Measurements from ENCODE around the gene TOP2B. TPM values are rescaled to one million over a fixed set of nuclear protein-coding genes. Genes with fewer than 3 reads are reported as not detected.

Gene TOP2B
- total RNA-seq, 4 donors from 2014 or later: 56.1 to 274 (median 120) TPM

- intact Hi-C loops (cut with DNase I; ENCODE audit: low total_unique reads): no loop called here
Measured at GRCh38 chr3:25706213-25706612, 41.5 kb upstream of the TOP2B start.

GRCh38 chr3:25697553-25697952 lies 32.8 kb upstream of the TOP2B start:
- intact Hi-C loops (cut with DNase I; ENCODE audit: low total_unique reads): no loop called here
- no peak for TF ChIP-seq POLR2A (IDR thresholded peaks at IDR 0.05)
- no peaks in the 10 kb centered on the region for H3K4me1 ChIP-seq
- no peaks in the 10 kb centered on the region for H3K36me3 ChIP-seq
- no peak overlapping the region for H3K27ac ChIP-seq
- no peak overlapping the region for H3K4me3 ChIP-seq
- no peaks in the 10 kb centered on the region for H3K27me3 ChIP-seq
- no peaks in the 10 kb centered on the region for H3K9me3 ChIP-seq
- no peak for DNase-seq

More at GRCh38 chr3:25706213-25706612, 41.5 kb upstream of the TOP2B start:
- Histone ChIP-seq H3K36me3 (no peaks in the 10 kb centered on the region), H3K27ac (no peak overlapping the region), H3K9me3 (no peaks in the 10 kb centered on the region), H3K4me1 (no peaks in the 10 kb centered on the region), H3K4me3 (no peak overlapping the region), H3K27me3 (no peaks in the 10 kb centered on the region)
- no peak for DNase-seq
- TF ChIP-seq POLR2A (IDR thresholded peaks at IDR 0.05) (no peak), CTCF (IDR thresholded peaks at IDR 0.05) (no peak)

- Histone ChIP-seq H3K27me3 (no peaks in the 10 kb centered on the region), H3K4me1 (no peaks in the 10 kb centered on the region), H3K27ac (no peak overlapping the region), H3K4me3 (no peak overlapping the region), H3K9me3 (no peaks in the 10 kb centered on the region), H3K36me3 (no peaks in the 10 kb centered on the region)
- no peak for DNase-seq
- intact Hi-C loops (cut with DNase I; ENCODE audit: low total_unique reads): no loop called here
- TF ChIP-seq POLR2A (IDR thresholded peaks at IDR 0.05) (no peak), CTCF (IDR thresholded peaks at IDR 0.05) (no peak)
Measured at GRCh38 chr3:25695731-25696420, 31.2 kb upstream of the TOP2B start.

GRCh38 chr3:25693238-25693637 lies 28.5 kb upstream of the TOP2B start:
- TF ChIP-seq POLR2A (IDR thresholded peaks at IDR 0.05) (no peak), CTCF (IDR thresholded peaks at IDR 0.05) (no peak)
- Histone ChIP-seq H3K4me3 (no peak overlapping the region), H3K4me1 (no peaks in the 10 kb centered on the region), H3K27ac (no peak overlapping the region), H3K27me3 (no peaks in the 10 kb centered on the region), H3K36me3 (no peaks in the 10 kb centered on the region), H3K9me3 (no peaks in the 10 kb centered on the region)
- no peak for DNase-seq
- intact Hi-C loops (cut with DNase I; ENCODE audit: low total_unique reads): no loop called here

GRCh38 chr3:25692341-25692740 lies 27.6 kb upstream of the TOP2B start:
- Histone ChIP-seq H3K4me1 (no peaks in the 10 kb centered on the region), H3K27me3 (no peaks in the 10 kb centered on the region), H3K27ac (no peak overlapping the region), H3K36me3 (no peaks in the 10 kb centered on the region), H3K4me3 (no peak overlapping the region), H3K9me3 (no peaks in the 10 kb centered on the region)
- intact Hi-C loops (cut with DNase I; ENCODE audit: low total_unique reads): no loop called here
- no peak for DNase-seq
- TF ChIP-seq CTCF (IDR thresholded peaks at IDR 0.05) (no peak), POLR2A (IDR thresholded peaks at IDR 0.05) (no peak)

Data from uterus (tissue), 4 donors.